Activated T-cell treated with anti-CD3 and anti-CD28 coated beads, Interleukin-2, amount 50 U/mL, for 4 hours (primary cell): Measurements from ENCODE around the gene ADAMTS17. TPM values are rescaled to one million over a fixed set of nuclear protein-coding genes. Genes with fewer than 3 reads are reported as not detected.

ENCODE experiments used
- ATAC-seq, 2 donors: fragments of 200-7000 bp; cut with Tn5 transposase; one replicate each; pipeline ENCODE4 v1.10.0; 2021
- DNase-seq: peaks from one replicate; pipeline ENCODE4 v3.0.0-alpha.2; 2020
- H3K27me3 Mint-ChIP-seq: one replicate; pipeline ENCODE4 v1.8.0; 2021; ENCODE audit warnings: low read depth, mixed read lengths
- H3K36me3 Mint-ChIP-seq: one replicate; pipeline ENCODE4 v1.8.0; 2022; ENCODE audit warnings: mixed read lengths; ENCODE audit not compliant: insufficient read depth
- H3K4me1 Mint-ChIP-seq: one replicate; pipeline ENCODE4 v1.8.0; 2021; ENCODE audit warnings: low read depth, mixed read lengths
- H3K4me3 Mint-ChIP-seq: one replicate; pipeline ENCODE4 v1.8.0; 2021; ENCODE audit warnings: mild to moderate bottlenecking, moderate library complexity, mixed read lengths
- H3K9me3 Mint-ChIP-seq: one replicate; pipeline ENCODE4 v1.8.0; 2021; ENCODE audit warnings: mixed read lengths
- total RNA-seq, 3 donors: library from RNA; stranded (reverse); gene quantifications; one replicate each; pipeline ENCODE4 v1.2.1, GENCODE V29; 2021

Gene ADAMTS17
- total RNA-seq, 3 donors from 2014 or later: 2.6 to 3.9 (median 3.2) TPM

- H3K4me1 Mint-ChIP-seq: no peaks in the 10 kb centered on the region
- no peaks in the 10 kb centered on the region for H3K9me3 Mint-ChIP-seq
- H3K4me3 Mint-ChIP-seq: no peak overlapping the region
- no peaks in the 10 kb centered on the region for H3K36me3 Mint-ChIP-seq
- H3K27me3 Mint-ChIP-seq: no peaks in the 10 kb centered on the region
- ATAC-seq: no peak
- no peak for DNase-seq
These were observed 375.0 kb downstream of the ADAMTS17 start for GRCh38 chr15:99966815-99967214.

- H3K4me3 Mint-ChIP-seq: no peak overlapping the region
- H3K9me3 Mint-ChIP-seq: no peaks in the 10 kb centered on the region
- ATAC-seq (no peak), DNase-seq (no peak)
- H3K4me1 Mint-ChIP-seq: no peaks in the 10 kb centered on the region
- peaks cover 2% of the 10 kb centered on the region for H3K27me3 Mint-ChIP-seq
- H3K36me3 Mint-ChIP-seq: no peaks in the 10 kb centered on the region
These were observed 376.4 kb downstream of the ADAMTS17 start for GRCh38 chr15:99965376-99965775.

- no peaks in the 10 kb centered on the region for H3K36me3 Mint-ChIP-seq
- no peak for DNase-seq
- no peak overlapping the region for H3K4me3 Mint-ChIP-seq
- H3K27me3 Mint-ChIP-seq: peaks cover 2% of the 10 kb centered on the region
- H3K9me3 Mint-ChIP-seq: no peaks in the 10 kb centered on the region
- H3K4me1 Mint-ChIP-seq: no peaks in the 10 kb centered on the region
- no peak for ATAC-seq
These were observed 377.8 kb downstream of the ADAMTS17 start for GRCh38 chr15:99963976-99964375.

- Mint-ChIP-seq H3K9me3 (no peaks in the 10 kb centered on the region), H3K4me3 (no peak overlapping the region), H3K27me3 (peaks cover 6% of the 10 kb centered on the region), H3K4me1 (peaks cover 4% of the 10 kb centered on the region), H3K36me3 (no peaks in the 10 kb centered on the region)
- ATAC-seq: no peak
- DNase-seq: no peak
These were observed 378.5 kb downstream of the ADAMTS17 start for GRCh38 chr15:99963096-99963825.

GRCh38 chr15:99962006-99962561, 379.7 kb downstream of the ADAMTS17 start:
- Mint-ChIP-seq H3K4me1 (peaks cover 11% of the 10 kb centered on the region), H3K27me3 (peaks cover 11% of the 10 kb centered on the region), H3K36me3 (no peaks in the 10 kb centered on the region), H3K9me3 (no peaks in the 10 kb centered on the region), H3K4me3 (no peak overlapping the region)
- no peak for ATAC-seq
- no peak for DNase-seq

- ATAC-seq (no peak), DNase-seq (no peak)
- Mint-ChIP-seq H3K36me3 (no peaks in the 10 kb centered on the region), H3K4me1 (peaks cover 11% of the 10 kb centered on the region), H3K9me3 (no peaks in the 10 kb centered on the region), H3K27me3 (peaks cover 13% of the 10 kb centered on the region), H3K4me3 (no peak overlapping the region)
These were observed 380.7 kb downstream of the ADAMTS17 start for GRCh38 chr15:99961011-99961441.

GRCh38 chr15:99959326-99959725, 382.4 kb downstream of the ADAMTS17 start:
- peaks cover 20% of the 10 kb centered on the region for H3K27me3 Mint-ChIP-seq
- no peaks in the 10 kb centered on the region for H3K36me3 Mint-ChIP-seq
- no peak for DNase-seq
- H3K4me1 Mint-ChIP-seq: peaks cover 11% of the 10 kb centered on the region
- no peak for ATAC-seq
- no peak overlapping the region for H3K4me3 Mint-ChIP-seq
- H3K9me3 Mint-ChIP-seq: no peaks in the 10 kb centered on the region

- Mint-ChIP-seq H3K9me3 (no peaks in the 10 kb centered on the region), H3K4me1 (peaks cover 11% of the 10 kb centered on the region), H3K4me3 (no peak overlapping the region), H3K36me3 (no peaks in the 10 kb centered on the region), H3K27me3 (peaks cover 21% of the 10 kb centered on the region)
- no peak for ATAC-seq
- DNase-seq: no peak
These were observed 383.2 kb downstream of the ADAMTS17 start for GRCh38 chr15:99958426-99959097.

GRCh38 chr15:99957642-99958013, 384.1 kb downstream of the ADAMTS17 start:
- H3K9me3 Mint-ChIP-seq: no peaks in the 10 kb centered on the region
- no peak for DNase-seq
- H3K27me3 Mint-ChIP-seq: peaks cover 24% of the 10 kb centered on the region

GRCh38 chr15:99956820-99957641, 384.7 kb downstream of the ADAMTS17 start:
- peaks cover 27% of the 10 kb centered on the region for H3K27me3 Mint-ChIP-seq
- H3K9me3 Mint-ChIP-seq: no peaks in the 10 kb centered on the region
- no peak overlapping the region for H3K4me3 Mint-ChIP-seq
- no peak for ATAC-seq
- no peak for DNase-seq
- H3K4me1 Mint-ChIP-seq: peaks cover 11% of the 10 kb centered on the region
- H3K36me3 Mint-ChIP-seq: no peaks in the 10 kb centered on the region

More at GRCh38 chr15:99957642-99958013, 384.1 kb downstream of the ADAMTS17 start:
- peaks cover 11% of the 10 kb centered on the region for H3K4me1 Mint-ChIP-seq
- H3K4me3 Mint-ChIP-seq: no peak overlapping the region
- ATAC-seq: no peak
- H3K36me3 Mint-ChIP-seq: no peaks in the 10 kb centered on the region

GRCh38 chr15:99956022-99956775, 385.6 kb downstream of the ADAMTS17 start:
- DNase-seq: no peak
- H3K36me3 Mint-ChIP-seq: no peaks in the 10 kb centered on the region
- no peaks in the 10 kb centered on the region for H3K9me3 Mint-ChIP-seq
- peaks cover 34% of the 10 kb centered on the region for H3K27me3 Mint-ChIP-seq
- H3K4me1 Mint-ChIP-seq: peaks cover 11% of the 10 kb centered on the region
- H3K4me3 Mint-ChIP-seq: no peak overlapping the region
- ATAC-seq: no peak

- Mint-ChIP-seq H3K27me3 (peaks cover 33% of the 10 kb centered on the region), H3K4me3 (no peak overlapping the region), H3K36me3 (no peaks in the 10 kb centered on the region), H3K9me3 (no peaks in the 10 kb centered on the region), H3K4me1 (peaks cover 11% of the 10 kb centered on the region)
- no peak for ATAC-seq
- DNase-seq: no peak
These were observed 386.2 kb downstream of the ADAMTS17 start for GRCh38 chr15:99955532-99955931.

- DNase-seq: no peak
- H3K4me3 Mint-ChIP-seq: no peak overlapping the region
- peaks cover 35% of the 10 kb centered on the region for H3K27me3 Mint-ChIP-seq
- H3K9me3 Mint-ChIP-seq: peaks cover 2% of the 10 kb centered on the region
- peaks cover 11% of the 10 kb centered on the region for H3K4me1 Mint-ChIP-seq
- no peaks in the 10 kb centered on the region for H3K36me3 Mint-ChIP-seq
- ATAC-seq: no peak
These were observed 386.6 kb downstream of the ADAMTS17 start for GRCh38 chr15:99955181-99955525.
